ENCODE results near the gene DBH.

DBH gene

DNA sequence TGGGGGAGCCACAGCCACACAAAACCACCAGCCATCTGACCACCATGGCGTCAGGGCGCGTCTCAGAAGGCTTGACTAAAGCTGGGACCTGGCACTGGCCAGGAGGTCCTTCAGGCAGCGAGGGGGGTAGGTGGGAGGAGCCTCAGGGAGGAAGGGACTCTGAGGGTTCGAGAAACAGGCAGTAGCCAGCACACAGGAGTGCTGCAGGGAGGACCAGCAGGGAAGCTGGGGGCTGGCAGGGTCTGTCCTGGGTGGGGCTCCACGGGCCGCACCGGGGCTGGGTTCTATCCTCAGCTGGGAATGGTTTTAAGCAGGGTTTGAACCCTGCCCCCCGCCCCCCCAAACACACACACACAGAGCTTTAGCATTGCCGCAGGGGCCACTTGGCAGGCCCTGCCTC, 34.4 kb upstream of the DBH start:
- Histone ChIP-seq H3K9me3 (ENCODE audit: control insufficient read depth, insufficient read depth, low read length) (peaks cover 20% of the 10 kb centered on the region), H3K27ac (ENCODE audit: low read depth, low read length) (no peak overlapping the region), H4K20me1 (ENCODE audit: control insufficient read depth, insufficient read depth, low read depth, low read length) (no peaks in the 10 kb centered on the region), H3K4me3 (ENCODE audit: low read length) (no peak overlapping the region), H3K36me3 (ENCODE audit: control insufficient read depth, low read length) (no peaks in the 10 kb centered on the region), H3K27me3 (ENCODE audit: control insufficient read depth, low read length) (peaks cover 3% of the 10 kb centered on the region), H3K4me2 (ENCODE audit: low read length) (no peak overlapping the region), H3K79me2 (ENCODE audit: control insufficient read depth, low read length) (no peaks in the 10 kb centered on the region), H3K4me1 (ENCODE audit: control insufficient read depth, low read length) (peaks cover 13% of the 10 kb centered on the region), H3F3A (ENCODE audit: control insufficient read depth, insufficient read depth) (no peaks in the 10 kb centered on the region), H3K9me2 (replicated peaks; ENCODE audit: control insufficient read depth, low read length) (no peaks in the 10 kb centered on the region)
- no peak for TF ChIP-seq EZH2phosphoT487 (IDR thresholded peaks at IDR 0.05; ENCODE audit: borderline replicate concordance, low read length)
- TF ChIP-seq, protein P1, sequence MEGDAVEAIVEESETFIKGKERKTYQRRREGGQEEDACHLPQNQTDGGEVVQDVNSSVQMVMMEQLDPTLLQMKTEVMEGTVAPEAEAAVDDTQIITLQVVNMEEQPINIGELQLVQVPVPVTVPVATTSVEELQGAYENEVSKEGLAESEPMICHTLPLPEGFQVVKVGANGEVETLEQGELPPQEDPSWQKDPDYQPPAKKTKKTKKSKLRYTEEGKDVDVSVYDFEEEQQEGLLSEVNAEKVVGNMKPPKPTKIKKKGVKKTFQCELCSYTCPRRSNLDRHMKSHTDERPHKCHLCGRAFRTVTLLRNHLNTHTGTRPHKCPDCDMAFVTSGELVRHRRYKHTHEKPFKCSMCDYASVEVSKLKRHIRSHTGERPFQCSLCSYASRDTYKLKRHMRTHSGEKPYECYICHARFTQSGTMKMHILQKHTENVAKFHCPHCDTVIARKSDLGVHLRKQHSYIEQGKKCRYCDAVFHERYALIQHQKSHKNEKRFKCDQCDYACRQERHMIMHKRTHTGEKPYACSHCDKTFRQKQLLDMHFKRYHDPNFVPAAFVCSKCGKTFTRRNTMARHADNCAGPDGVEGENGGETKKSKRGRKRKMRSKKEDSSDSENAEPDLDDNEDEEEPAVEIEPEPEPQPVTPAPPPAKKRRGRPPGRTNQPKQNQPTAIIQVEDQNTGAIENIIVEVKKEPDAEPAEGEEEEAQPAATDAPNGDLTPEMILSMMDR (IDR thresholded peaks at IDR 0.05; ENCODE audit: low read depth, low read length, poor library complexity, severe bottlenecking), result no peak

DNA sequence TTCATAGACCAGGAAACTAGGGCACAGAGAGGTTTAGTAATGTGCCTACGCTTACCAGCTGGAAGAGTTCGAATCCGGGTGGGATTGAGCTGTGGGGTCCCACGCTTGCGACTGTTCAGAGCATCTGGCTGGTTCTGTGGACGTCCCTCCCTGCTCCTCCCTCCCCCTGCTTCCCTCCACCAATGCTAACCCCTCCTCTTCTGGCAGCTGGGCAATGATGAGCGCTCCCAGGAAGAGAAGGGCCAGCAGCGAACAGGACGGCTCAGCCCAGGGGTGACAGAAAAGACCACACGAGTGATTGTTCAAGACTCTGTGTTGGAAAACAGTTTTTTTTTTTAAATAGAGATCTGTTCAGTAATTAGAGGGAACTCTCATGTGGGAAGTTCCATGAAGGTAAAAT, 33.9 kb upstream of the DBH start:
- peaks cover 13% of the 10 kb centered on the region for H3K4me1 ChIP-seq (ENCODE audit: control insufficient read depth, low read length)
- H3K79me2 ChIP-seq (ENCODE audit: control insufficient read depth, low read length), result no peaks in the 10 kb centered on the region
- TF ChIP-seq, protein P1 (IDR thresholded peaks at IDR 0.05; ENCODE audit: low read depth, low read length, poor library complexity, severe bottlenecking), result no peak
- TF ChIP-seq EZH2phosphoT487 (IDR thresholded peaks at IDR 0.05; ENCODE audit: borderline replicate concordance, low read length), result no peak
- H3F3A ChIP-seq (ENCODE audit: control insufficient read depth, insufficient read depth), result no peaks in the 10 kb centered on the region
- no peaks in the 10 kb centered on the region for H3K36me3 ChIP-seq (ENCODE audit: control insufficient read depth, low read length)
- H3K4me2 ChIP-seq (ENCODE audit: low read length), result no peak overlapping the region
- H3K9me2 ChIP-seq (replicated peaks; ENCODE audit: control insufficient read depth, low read length), result no peaks in the 10 kb centered on the region
- peaks cover 6% of the 10 kb centered on the region for H3K27me3 ChIP-seq (ENCODE audit: control insufficient read depth, low read length)
- H3K4me3 ChIP-seq (ENCODE audit: low read length), result no peak overlapping the region
- peaks cover 15% of the 10 kb centered on the region for H3K9me3 ChIP-seq (ENCODE audit: control insufficient read depth, insufficient read depth, low read length)
- no peak overlapping the region for H3K27ac ChIP-seq (ENCODE audit: low read depth, low read length)
- no peaks in the 10 kb centered on the region for H4K20me1 ChIP-seq (ENCODE audit: control insufficient read depth, insufficient read depth, low read depth, low read length)

DNA sequence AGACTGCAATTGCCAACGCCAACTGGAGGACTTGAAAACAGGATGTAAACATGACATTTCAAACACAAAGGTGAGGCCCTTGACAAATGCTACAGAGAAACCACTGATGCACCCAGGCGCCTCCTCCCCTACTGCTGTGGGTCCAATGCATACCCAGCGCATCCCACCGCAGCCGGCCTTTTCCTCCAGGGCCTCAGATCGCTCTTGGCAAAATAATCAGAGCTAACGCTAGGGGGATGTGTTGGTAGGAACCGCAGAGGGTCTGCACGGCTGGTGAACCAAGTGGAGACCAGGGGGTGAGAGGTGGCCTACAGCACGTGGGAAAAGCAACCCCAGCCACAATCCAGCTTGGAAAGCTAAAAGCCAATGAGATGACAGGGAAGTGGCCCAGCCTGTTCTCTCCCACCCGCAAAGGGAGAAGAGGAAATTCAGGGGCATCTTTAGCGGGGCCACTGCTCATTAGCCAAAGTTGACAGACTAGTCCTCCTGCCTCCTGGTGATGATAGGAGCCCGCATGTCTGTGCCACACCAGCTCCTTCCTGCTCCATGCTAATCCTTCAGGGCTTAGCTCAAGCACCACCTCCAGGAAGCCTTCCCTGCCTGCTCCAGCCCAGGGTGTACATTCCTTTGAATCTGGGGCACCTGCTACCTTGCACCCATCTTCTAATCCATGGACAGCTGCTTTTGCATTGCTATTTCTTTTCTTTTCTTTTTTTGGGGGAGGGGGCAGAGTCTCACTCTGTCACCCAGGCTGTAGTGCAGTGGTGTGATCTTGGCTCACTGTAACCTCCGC, 32.8 kb upstream of the DBH start:
- Histone ChIP-seq H3K4me2 (ENCODE audit: low read length) (no peak overlapping the region), H3K4me3 (ENCODE audit: low read length) (no peak overlapping the region), H3K27me3 (ENCODE audit: control insufficient read depth, low read length) (peaks cover 12% of the 10 kb centered on the region), H3K9me3 (ENCODE audit: control insufficient read depth, insufficient read depth, low read length) (peaks cover 5% of the 10 kb centered on the region; the same call in 1 of the 2 replicates), H4K20me1 (ENCODE audit: control insufficient read depth, insufficient read depth, low read depth, low read length) (no peaks in the 10 kb centered on the region), H3K36me3 (ENCODE audit: control insufficient read depth, low read length) (no peaks in the 10 kb centered on the region), H3K79me2 (ENCODE audit: control insufficient read depth, low read length) (no peaks in the 10 kb centered on the region), H3F3A (ENCODE audit: control insufficient read depth, insufficient read depth) (no peaks in the 10 kb centered on the region), H3K4me1 (ENCODE audit: control insufficient read depth, low read length) (peaks cover 13% of the 10 kb centered on the region), H3K9me2 (replicated peaks; ENCODE audit: control insufficient read depth, low read length) (no peaks in the 10 kb centered on the region), H3K27ac (ENCODE audit: low read depth, low read length) (no peak overlapping the region)
- TF ChIP-seq, protein P1 (IDR thresholded peaks at IDR 0.05; ENCODE audit: low read depth, low read length, poor library complexity, severe bottlenecking), result no peak
- TF ChIP-seq EZH2phosphoT487 (IDR thresholded peaks at IDR 0.05; ENCODE audit: borderline replicate concordance, low read length), result no peak
